K562 (cell line): Measurements from ENCODE around the gene MTMR3. TPM values are rescaled to one million over a fixed set of nuclear protein-coding genes. Genes with fewer than 3 reads are reported as not detected.

Experiments used
- ATAC-seq: fragments of 200-7000 bp; cut with Tn5 transposase; 3 replicates; pipeline ENCODE4 v1.9.1; 2020; ENCODE audit warnings: moderate library complexity
- BruUV-seq: library from RNA; stranded (reverse); fragments of 400-500 nt; replicated peaks from 2 replicates; lab custom pipeline; 2021; lab: Mats Ljungman, UMichigan
- CTCF ChIA-PET: fragments of 300-600 bp; formaldehyde crosslinking; extraction: SDS; loops from one replicate; lab custom pipeline; 2021; ENCODE audit warnings: low intra/inter-chr PET ratio; lab: Yijun Ruan, JAX
- POLR2A ChIA-PET: fragments of 300-600, 350-650 bp; sonication (Branson Sonifier 250); formaldehyde crosslinking; extraction: SDS; loops from one replicate; lab custom pipeline; 2021; ENCODE audit warnings: antibody characterized with exemption, inconsistent platforms; lab: Yijun Ruan, JAX
- DNase-seq, 4 experiments: peaks; one replicate each; pipeline versions ENCODE4 v3.0.0 to v3.0.0-alpha.2; 2011 to 2018; ENCODE audit warnings: low spot score in 3 of 4, mixed read lengths in 3 of 4; ENCODE audit errors: extremely low read depth in 1 of 4
- FAIRE-seq: peaks from 2 replicates; lab custom pipeline; 2011; peaks lifted over from hg19 to GRCh38; lab: Jason Lieb, UNC
- H2AFZ ChIP-seq: 2 replicates; pipeline ENCODE4 v1.6.0; 2011; ENCODE audit warnings: low read depth, low read length, control low read depth, inconsistent platforms
- H3K27ac ChIP-seq: fragments of 200-600 bp; 3 replicates; pipeline ENCODE4 v1.8.0; 2011; ENCODE audit warnings: low read depth, mild to moderate bottlenecking, control low read depth, inconsistent platforms, low read length, moderate library complexity, mixed read lengths; ENCODE audit errors: extremely low read depth
- H3K27me3 ChIP-seq, 2 experiments: fragments of 300-600 bp in 1 of 2; 2 replicates in 1 of 2; 3 replicates in 1 of 2; pipeline versions ENCODE4 v1.6.0 to v1.8.0; 2011; ENCODE audit warnings: inconsistent platforms in 2 of 2, low read length in 2 of 2, mild to moderate bottlenecking in 1 of 2, mixed read lengths in 1 of 2, moderate library complexity in 1 of 2; ENCODE audit not compliant: control insufficient read depth in 2 of 2, insufficient read depth in 2 of 2
- H3K36me3 ChIP-seq: fragments of 300-600 bp; 3 replicates; pipeline ENCODE4 v1.8.0; 2011; ENCODE audit warnings: mild to moderate bottlenecking, low read length, inconsistent platforms; ENCODE audit not compliant: control insufficient read depth, insufficient read depth
- H3K4me1 ChIP-seq, 2 experiments: fragments of 200-600 bp in 1 of 2; replicated peaks in 1 of 2; 2 replicates in 1 of 2; 3 replicates in 1 of 2; pipeline versions ENCODE4 v1.5.1 to v1.8.0; 2011; ENCODE audit warnings: inconsistent platforms in 2 of 2, low read length in 2 of 2, mild to moderate bottlenecking in 1 of 2, mixed read lengths in 1 of 2, moderate library complexity in 1 of 2; ENCODE audit not compliant: control insufficient read depth in 2 of 2, insufficient read depth in 2 of 2
- H3K4me2 ChIP-seq: 2 replicates; pipeline ENCODE4 v1.6.1; 2011; ENCODE audit warnings: low read length, control low read depth, inconsistent platforms, mixed read lengths; ENCODE audit not compliant: insufficient read depth
- H3K4me3 ChIP-seq: fragments of 200-600 bp; sonication (generic), shearing (Covaris generic); 2 replicates; pipeline ENCODE4 v1.5.1; 2016; ENCODE audit warnings: control low read depth, inconsistent platforms
- H3K79me2 ChIP-seq: fragments of 200-600 bp; 3 replicates; pipeline ENCODE4 v1.8.0; 2011; ENCODE audit warnings: low read length, inconsistent platforms; ENCODE audit not compliant: control insufficient read depth, insufficient read depth
- H3K9ac ChIP-seq, 2 experiments: 2 replicates each; pipeline versions ENCODE4 v1.6.0 to v1.6.1; 2011; ENCODE audit warnings: low read depth in 2 of 2, low read length in 2 of 2, control low read depth in 1 of 2, inconsistent platforms in 1 of 2, mild to moderate bottlenecking in 1 of 2, mixed read lengths in 1 of 2; ENCODE audit not compliant: insufficient read depth in 1 of 2
- H3K9me1 ChIP-seq: one replicate; pipeline ENCODE4 v1.6.0; 2011; ENCODE audit warnings: inconsistent platforms, mild to moderate bottlenecking, low read length, moderate library complexity; ENCODE audit not compliant: control insufficient read depth, insufficient read depth
- H3K9me3 ChIP-seq: replicated peaks from 2 replicates; pipeline ENCODE4 v1.5.1; 2011; ENCODE audit warnings: low read depth, low read length, inconsistent platforms; ENCODE audit not compliant: control insufficient read depth, insufficient read depth
- H4K20me1 ChIP-seq: replicated peaks from 2 replicates; pipeline ENCODE4 v1.6.1; 2011; ENCODE audit warnings: low read length, inconsistent platforms, mixed read lengths; ENCODE audit not compliant: control insufficient read depth, insufficient read depth
- CBFA2T3 ChIP-seq: fragments of 450-650 bp; IDR thresholded peaks from 2 replicates; pipeline ENCODE4 v1.6.1; 2017
- CHD4 ChIP-seq: fragments of 200-600 bp; sonication (generic); IDR thresholded peaks from 3 replicates; pipeline ENCODE4 v1.6.1; 2012; ENCODE audit warnings: low read depth, mild to moderate bottlenecking, mixed read lengths, low read length, inconsistent platforms; ENCODE audit not compliant: insufficient read depth, insufficient replicate concordance, poor library complexity, severe bottlenecking
- FOXJ3 ChIP-seq: sonication (generic); formaldehyde crosslinking; IDR thresholded peaks from 2 replicates; pipeline ENCODE4 v1.4.0; 2020; ENCODE audit warnings: mild to moderate bottlenecking, missing genetic modification reagents
- KDM4B ChIP-seq, 2 experiments: fragments of 450-650 bp in 1 of 2; sonication (generic) in 1 of 2; IDR thresholded peaks; 2 replicates each; pipeline ENCODE4 v1.6.1; 2016 to 2017; ENCODE audit warnings: borderline replicate concordance in 2 of 2, antibody characterized with exemption in 1 of 2, low read depth in 1 of 2, mild to moderate bottlenecking in 1 of 2
- POLR2B ChIP-seq: fragments of 450-650 bp; IDR thresholded peaks from 2 replicates; pipeline ENCODE4 v1.6.1; 2018; ENCODE audit warnings: low read depth; ENCODE audit not compliant: partially characterized antibody
- PTRF ChIP-seq: fragments of 450-650 bp; IDR thresholded peaks from 2 replicates; pipeline ENCODE4 v1.6.1; 2016; ENCODE audit warnings: mild to moderate bottlenecking, missing genetic modification characterization, missing compliant biosample characterization
- SMAD1 ChIP-seq: fragments of 150-350 bp; IDR thresholded peaks from 2 replicates; pipeline ENCODE4 v1.6.1; 2014; ENCODE audit warnings: low read length, low read depth; ENCODE audit not compliant: partially characterized antibody
- SOX6 ChIP-seq: fragments of 450-650 bp; IDR thresholded peaks from 2 replicates; pipeline ENCODE4 v1.6.1; 2014; ENCODE audit warnings: mild to moderate bottlenecking
- TARDBP ChIP-seq: fragments of 450-650 bp; IDR thresholded peaks from 2 replicates; pipeline ENCODE4 v1.6.1; 2016
- XRCC5 ChIP-seq: fragments of 200-400 bp; formaldehyde crosslinking; IDR thresholded peaks from 2 replicates; pipeline ENCODE4 v1.6.1; 2017; ENCODE audit warnings: low read depth, mild to moderate bottlenecking, low read length
- ZFP30 ChIP-seq: fragments of 250-450 bp; sonication (Bioruptor Pico); IDR thresholded peaks from 2 replicates; pipeline ENCODE4 v1.8.0; 2022; ENCODE audit warnings: moderate library complexity, mild to moderate bottlenecking, inconsistent platforms, borderline replicate concordance
- WGBS: fragments of 100-300 bp; shearing (Covaris generic); methylation state at CpG from one replicate; pipeline ENCODE4 v1.1.6; 2016; ENCODE audit warnings: low coverage, mixed read lengths; ENCODE audit not compliant: insufficient coverage; ENCODE audit errors: missing lambda C conversion rate; 5-methylcytosine and 5-hydroxymethylcytosine counted together
- in situ Hi-C: fragments of 300-500 bp; cut with MboI; formaldehyde crosslinking; loops from 4 replicates; pipeline ENCODE4 v1.15.0; 2018; ENCODE audit warnings: inconsistent platforms, mixed read lengths
- intact Hi-C: fragments of 100-400 bp; cut with micrococcal nuclease; formaldehyde crosslinking; loops from 2 replicates; pipeline ENCODE4 v1.14.2; 2022
- polyA plus RNA-seq, 8 experiments: library from polyadenylated mRNA; depleted of rRNA in 4 of 8; stranded (reverse) in 5 of 8; unstranded in 3 of 8; fragments of >200 nt; fragmentation: Nextera tagmentation in 2 of 8; fragmentation: Illumina TruSeq in 1 of 8; extraction: Ambion mirVana in 2 of 8; extraction: Trizol in 1 of 8; gene quantifications; 2 replicates each; pipeline versions ENCODE4 v1.2.1 to v1.2.3, GENCODE V29; 2011 to 2014; ENCODE audit warnings: inconsistent platforms in 1 of 8, missing spikeins in 1 of 8
- total RNA-seq, 7 experiments: library from RNA; depleted of rRNA in 6 of 7; stranded (reverse); fragments of >200 nt in 6 of 7; fragmentation: Illumina TruSeq in 2 of 7; extraction: Trizol in 2 of 7; gene quantifications; 2 replicates each; pipeline versions ENCODE4 v1.2.1 to v1.2.3, GENCODE V29; 2011 to 2021; ENCODE audit warnings: low replicate concordance in 1 of 7

Gene MTMR3
- total and polyA plus RNA-seq, 9 of the 15 experiments (the other 6 are each of a cell fraction or from before 2014, with no cell fraction given) = 1.6 to 13.7 (median 7.9) TPM

GRCh38 chr22:29985912-29986311 is 102.9 kb downstream of the MTMR3 start:
- Histone ChIP-seq H3K27ac (no peak overlapping the region), H3K4me1 (no peaks in the 10 kb centered on the region), H3K27me3 (no peaks in the 10 kb centered on the region), H4K20me1 (no peaks in the 10 kb centered on the region), H3K79me2 (no peaks in the 10 kb centered on the region), H3K9me1 (no peaks in the 10 kb centered on the region), H3K4me2 (no peak overlapping the region), H2AFZ (no peak overlapping the region), H3K9ac (no peak overlapping the region), H3K9me3 (no peaks in the 10 kb centered on the region), H3K4me3 (no peak overlapping the region), H3K36me3 (peaks cover 3% of the 10 kb centered on the region; the same call in 1 of the 3 replicates)
- FAIRE-seq (no peak), ATAC-seq (no peak), DNase-seq (no peak)
- BruUV-seq = no TSS peak
- TF ChIP-seq FOXJ3 (CRISPR knock-in tag) (no peak), SOX6 (no peak), CBFA2T3 (no peak), PTRF (tag) (no peak), KDM4B (IDR thresholded peaks at IDR 0.05; ENCODE audit: borderline replicate concordance in 2 of 2, low read depth in 1 of 2) (no peak), POLR2B (no peak), XRCC5 (no peak), SMAD1 (no peak), CHD4 (no peak), ZFP30 (CRISPR knock-in tag) (no peak), TARDBP (no peak)
- in situ Hi-C loops (no loop called here), intact Hi-C loops (no loop called here)
- POLR2A ChIA-PET = no interaction called here
- CTCF ChIA-PET = no interaction called here
- WGBS = 91% methylated on average over 1 of the region's 1 CpG
